Heart left ventricle (tissue), 16 donors: ENCODE data around the gene TNP2. TPM values are rescaled to one million over a fixed set of nuclear protein-coding genes. Genes with fewer than 3 reads are reported as not detected.

Experiments
- ATAC-seq, 4 donors: fragments of 200-7000 bp; cut with Tn5 transposase; one replicate each; pipeline ENCODE4 v1.9.1; 2020 to 2022; ENCODE audit warnings: moderate library complexity in 4 of 4, mild to moderate bottlenecking in 3 of 4, moderate number of reproducible peaks in 1 of 4
- DNase-seq, 5 donors: peaks; one replicate each; pipeline ENCODE4 v3.0.0-alpha.2; 2020
- H3K27ac ChIP-seq, 12 donors: fragments of 200-600 bp; sonication (generic) in 4 of 12; one replicate each; pipeline versions ENCODE4 v1.5.0 to v1.8.0; 2016 to 2022; ENCODE audit warnings: mild to moderate bottlenecking in 2 of 12
- H3K27me3 ChIP-seq, 9 donors: fragments of 200-600 bp; sonication (generic) in 2 of 9; one replicate each; pipeline versions ENCODE4 v1.5.1 to v1.8.0; 2016 to 2022; ENCODE audit warnings: mild to moderate bottlenecking in 3 of 9
- H3K36me3 ChIP-seq, 9 donors: fragments of 200-600 bp; sonication (generic) in 2 of 9; one replicate each; pipeline versions ENCODE4 v1.5.0 to v1.8.0; 2018 to 2022; ENCODE audit warnings: mild to moderate bottlenecking in 2 of 9
- H3K4me1 ChIP-seq, 12 donors: fragments of 200-600 bp; sonication (generic) in 4 of 12; one replicate each; pipeline versions ENCODE4 v1.5.0 to v1.8.0; 2016 to 2022; ENCODE audit warnings: mild to moderate bottlenecking in 3 of 12
- H3K4me3 ChIP-seq, 12 donors: fragments of 200-600 bp; sonication (generic) in 4 of 12; one replicate each; pipeline versions ENCODE4 v1.5.0 to v1.8.0; 2017 to 2022; ENCODE audit warnings: mild to moderate bottlenecking in 9 of 12, moderate library complexity in 4 of 12
- H3K9me3 ChIP-seq, 12 donors: fragments of 200-600 bp; sonication (generic) in 4 of 12; one replicate each; pipeline versions ENCODE4 v1.5.0 to v1.8.0; 2016 to 2022; ENCODE audit warnings: mild to moderate bottlenecking in 1 of 12
- POLR2A ChIP-seq, 2 donors: fragments of 450-650 bp; IDR thresholded peaks; one replicate each; pipeline ENCODE4 v1.6.1; 2017; ENCODE audit warnings: antibody characterized with exemption in 2 of 2, mild to moderate bottlenecking in 2 of 2, moderate library complexity in 2 of 2
- WGBS, 4 donors: extraction: QIAGEN DNeasy Blood & Tissue Kit in 2 of 4; methylation state at CpG; one replicate each; pipeline versions ENCODE4 v1.1.5 to v1.1.7; 2013 to 2018; 5-methylcytosine and 5-hydroxymethylcytosine counted together
- intact Hi-C, 10 donors: fragments of 100-400 bp; cut with DNase I; formaldehyde crosslinking; loops; one replicate each; pipeline versions ENCODE4 v1.11.1 to v1.14.2; 2022
- polyA plus RNA-seq, 2 donors: library from polyadenylated mRNA; stranded (reverse); fragments of 200-250 nt; gene quantifications; one replicate each; pipeline ENCODE4 v1.2.3, GENCODE V29; 2013
- total RNA-seq, 9 donors: library from RNA; depleted of rRNA in 2 of 9; stranded (reverse); fragments of >200 nt in 2 of 9; fragmentation: NEBNext Ultra II Directional in 3 of 9; extraction: Animal tissue kit (Norgen Biotek cat#: 25700) in 3 of 9; gene quantifications; one replicate each; pipeline versions ENCODE4 v1.1.0 to v1.2.4, GENCODE V29; 2016 to 2023
- TF ChIP-seq, protein P1 (sequence below), 12 donors: fragments of 200-600 bp; sonication (generic) in 4 of 12; IDR thresholded peaks; one replicate each; pipeline versions ENCODE4 v1.5.0 to v1.8.0; 2018 to 2022; ENCODE audit warnings: antibody characterized with exemption in 12 of 12, mild to moderate bottlenecking in 5 of 12
- donor health status: ischemic (EF 13 %, LVEDD 7.1; RV severe dilation, severe dysfunction).
- donor health status: healthy with polysubstance abuse.
- donor health status: DM: no; HTN: yes; CAD: no.
- donor health status: DM: no; HTN: no; CAD: no.
- donor health status: ischemic (EF 25% LVEDD 6.9; RV normal size, moderate dysfunction).
- donor health status: ischemic (EF 25% LVEDD 5.7; RV mildly dilated, moderate dysfunction).
- donor health status: healthy.
- donor health status: DM: yes; HTN: yes; CAD: no.
- donor health status: ischemic (EF 35%, LVEDD 5.7; RV mildly dilated, moderate dysfunction).
- donor health status: nonischemic (EF 11% LVEDD 7.7; RV severe dilation, severe dysfunction).
- donor health status: DM: yes; HTN: yes; CAD: no.
- donor health status: PGD.
- donor health status: ischemic (EF 29% LVEDD 5.4; RV normal size, mild dysfunction).
- donor health status: nonischemic (EF 23%, LVEDD 6.1; RV moderate dilation, normal function).

TNP2 gene
- total and polyA plus RNA-seq, 11 donors, result not detected

DNA sequence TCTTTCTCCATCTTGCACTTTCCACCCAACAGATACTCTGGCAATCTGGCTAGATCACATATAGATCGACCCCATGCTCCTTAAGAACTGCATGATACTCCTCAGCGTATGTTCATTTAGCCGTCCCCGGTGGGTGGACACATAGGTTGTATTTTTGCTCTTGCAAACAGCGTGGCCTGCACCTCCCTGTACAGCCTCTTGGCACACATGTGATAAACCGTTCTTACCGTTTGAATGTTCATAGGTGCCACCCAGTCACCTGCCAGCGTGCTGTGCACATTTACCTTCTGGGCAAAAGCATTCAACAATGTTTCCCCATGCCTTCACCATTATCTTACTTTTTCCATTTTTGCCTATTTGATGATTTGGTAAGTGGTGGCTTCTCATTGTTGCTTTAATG is 6.2 kb downstream of the TNP2 start:
- intact Hi-C loops, result loop anchor here in 2 of 10 donors (5.0 kb wide), 2 partner anchors 34 to 84 kb away; partner anchors contain the start of gene RMI2 (in 1 of the 2)
- WGBS, 4 donors, result 84 to 93% (median 87%) methylated on average over 8 of the region's 8 CpGs
- H3K36me3 ChIP-seq, result no peaks in the 10 kb centered on the region
- no peak overlapping the region for H3K4me3 ChIP-seq
- ATAC-seq (no peak), DNase-seq (no peak)
- TF ChIP-seq POLR2A (IDR thresholded peaks at IDR 0.05), result no peak
- TF ChIP-seq, protein P1, sequence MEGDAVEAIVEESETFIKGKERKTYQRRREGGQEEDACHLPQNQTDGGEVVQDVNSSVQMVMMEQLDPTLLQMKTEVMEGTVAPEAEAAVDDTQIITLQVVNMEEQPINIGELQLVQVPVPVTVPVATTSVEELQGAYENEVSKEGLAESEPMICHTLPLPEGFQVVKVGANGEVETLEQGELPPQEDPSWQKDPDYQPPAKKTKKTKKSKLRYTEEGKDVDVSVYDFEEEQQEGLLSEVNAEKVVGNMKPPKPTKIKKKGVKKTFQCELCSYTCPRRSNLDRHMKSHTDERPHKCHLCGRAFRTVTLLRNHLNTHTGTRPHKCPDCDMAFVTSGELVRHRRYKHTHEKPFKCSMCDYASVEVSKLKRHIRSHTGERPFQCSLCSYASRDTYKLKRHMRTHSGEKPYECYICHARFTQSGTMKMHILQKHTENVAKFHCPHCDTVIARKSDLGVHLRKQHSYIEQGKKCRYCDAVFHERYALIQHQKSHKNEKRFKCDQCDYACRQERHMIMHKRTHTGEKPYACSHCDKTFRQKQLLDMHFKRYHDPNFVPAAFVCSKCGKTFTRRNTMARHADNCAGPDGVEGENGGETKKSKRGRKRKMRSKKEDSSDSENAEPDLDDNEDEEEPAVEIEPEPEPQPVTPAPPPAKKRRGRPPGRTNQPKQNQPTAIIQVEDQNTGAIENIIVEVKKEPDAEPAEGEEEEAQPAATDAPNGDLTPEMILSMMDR (IDR thresholded peaks at IDR 0.05), result no peak
- H3K27ac ChIP-seq, result no peak overlapping the region
- no peaks in the 10 kb centered on the region for H3K9me3 ChIP-seq
- no peaks in the 10 kb centered on the region for H3K27me3 ChIP-seq
- H3K4me1 ChIP-seq, result peaks cover 0 to 19% (median 11%) of the 10 kb centered on the region in 12 donors

DNA sequence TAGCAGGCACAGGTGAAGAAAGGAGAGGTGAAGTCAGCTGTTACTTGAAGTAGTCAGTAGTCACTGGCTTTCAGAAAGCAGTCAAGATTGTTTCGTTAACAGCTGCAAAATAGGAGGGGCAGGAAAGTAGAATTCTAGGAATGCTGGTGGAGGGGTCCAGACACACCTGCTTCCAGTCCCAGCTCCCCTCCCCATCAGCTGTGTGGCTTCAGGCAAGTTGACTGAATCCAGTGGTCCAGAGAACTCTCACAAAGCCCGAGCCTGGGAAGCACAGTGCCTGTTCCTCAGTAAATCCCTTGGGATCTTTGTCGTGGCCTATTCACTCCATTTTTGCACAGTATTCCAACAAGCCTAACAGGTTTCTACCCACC is 8.5 kb downstream of the TNP2 start:
- intact Hi-C loops, result loop anchor here in 2 of 10 donors (5.0 kb wide), 2 partner anchors 37 to 87 kb away; partner anchors contain the start of gene RMI2 (in 1 of the 2)
- peaks cover 0 to 30% (median 22%) of the 10 kb centered on the region in 12 donors for H3K4me1 ChIP-seq
- no peaks in the 10 kb centered on the region for H3K36me3 ChIP-seq
- no peak overlapping the region for H3K4me3 ChIP-seq
- H3K9me3 ChIP-seq, result no peaks in the 10 kb centered on the region
- TF ChIP-seq POLR2A (IDR thresholded peaks at IDR 0.05), result no peak
- TF ChIP-seq, protein P1 (IDR thresholded peaks at IDR 0.05), result no peak
- H3K27ac ChIP-seq, result no peak overlapping the region
- DNase-seq (peak in 1 of 5 donors; percentile 15), ATAC-seq (no peak)
- WGBS, 4 donors, result 64 to 83% (median 68%) methylated on average over 3 of the region's 3 CpGs
- H3K27me3 ChIP-seq, result no peaks in the 10 kb centered on the region

DNA sequence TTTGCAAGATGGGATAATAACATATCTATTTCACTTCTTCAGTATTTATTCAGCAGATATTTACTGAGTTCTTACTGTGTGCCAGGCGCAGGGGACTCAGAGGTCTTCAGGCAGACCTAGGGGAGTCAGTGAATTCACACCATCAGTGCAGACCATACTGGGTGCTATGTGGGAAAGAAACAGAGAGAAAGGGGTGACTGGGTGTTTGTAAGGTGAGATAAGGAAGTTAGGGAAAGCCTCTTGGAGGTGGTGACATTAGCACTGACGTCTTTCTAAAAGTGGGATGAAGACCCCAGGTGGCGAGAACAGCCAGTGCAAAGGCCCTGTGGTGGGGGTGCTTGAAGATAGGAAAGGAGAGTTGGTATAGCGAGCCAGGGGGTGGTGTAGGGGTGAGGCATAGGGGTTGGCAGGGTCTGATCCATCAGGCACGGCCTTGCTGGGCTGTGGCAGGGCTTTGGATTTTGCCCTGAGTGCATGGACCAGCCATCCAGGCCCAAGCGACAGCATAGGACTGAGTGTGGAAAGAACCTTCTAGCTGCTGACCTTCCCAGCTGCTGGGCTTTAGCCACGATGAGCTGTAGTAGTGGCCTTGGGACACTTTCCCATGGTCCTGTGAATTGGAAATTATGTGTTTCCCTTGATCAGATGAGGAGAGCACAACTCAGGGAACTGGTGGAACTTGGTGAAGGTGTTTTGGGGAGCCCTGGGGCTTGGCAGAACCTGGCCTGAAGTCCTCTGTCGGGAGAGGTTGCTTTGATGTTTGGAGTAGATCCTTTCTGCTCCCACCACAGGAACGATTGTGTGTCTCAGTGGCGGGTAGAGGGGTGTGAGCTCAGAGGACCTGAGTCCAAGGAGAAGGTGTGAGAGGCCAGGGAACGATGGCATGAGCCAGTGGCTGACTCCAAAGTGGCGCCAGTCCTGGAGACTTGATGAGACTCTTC is 9.2 kb downstream of the TNP2 start:
- Histone ChIP-seq H3K36me3 (peaks cover 0 to 3% (median 0%) of the 10 kb centered on the region in 9 donors), H3K4me3 (no peak overlapping the region), H3K27me3 (no peaks in the 10 kb centered on the region), H3K4me1 (peaks cover 0 to 32% (median 26%) of the 10 kb centered on the region in 12 donors), H3K27ac (peak overlapping the region in 7 of 12 donors; percentile 22 to 69 (median 54)), H3K9me3 (no peaks in the 10 kb centered on the region)
- ATAC-seq (no peak), DNase-seq (peak in 1 of 5 donors; percentile 30)
- WGBS, 4 donors, result 91 to 95% (median 93%) methylated on average over 11 to 12 of the region's 12 CpGs
- intact Hi-C loops, result loop anchor here in 8 of 10 donors (2.0 to 10.0 kb wide), 15 partner anchors 37 to 515 kb away; partner anchors contain the start of genes NUBP1 (in 1 of the 8) and RMI2 (in 1 of the 8)
- TF ChIP-seq, protein P1 (IDR thresholded peaks at IDR 0.05), result no peak
- no peak for TF ChIP-seq POLR2A (IDR thresholded peaks at IDR 0.05)
